ENCODE results near the gene ATP7B.

- TF ChIP-seq CTCF (conservative IDR thresholded peaks at IDR 0.05; ENCODE audit: low read length) = no peak
- TF ChIP-seq EZH2phosphoT487 (IDR thresholded peaks at IDR 0.05; ENCODE audit: borderline replicate concordance, low read depth, low read length) = no peak
Measured at GRCh38 chr13:51961493-51962403, 49.5 kb downstream of the ATP7B start.
